Measurements from ENCODE around the gene ITPR3.

- TF ChIP-seq CTCF (IDR thresholded peaks at IDR 0.05) (no peak), POLR2A (IDR thresholded peaks at IDR 0.05) (no peak)
Observed at GRCh38 chr6:33732817-33733708, 111.9 kb downstream of the ITPR3 start.
